ENCODE results near the gene NLGN1.

- TF ChIP-seq POLR2A (IDR thresholded peaks at IDR 0.05) = no peak
- TF ChIP-seq CTCF (IDR thresholded peaks at IDR 0.05) = no peak
- no peak for TF ChIP-seq POLR2AphosphoS5 (IDR thresholded peaks at IDR 0.05)
Measured at GRCh38 chr3:173739726-173740125, 342.2 kb downstream of the NLGN1 start.

Data from suprapubic skin (tissue), 4 donors.